H1 (cell line): Measurements from ENCODE around the gene SLC7A7.

ENCODE experiments used
- ASH2L ChIP-seq: fragments of 200-600, 300-600 bp; sonication (generic); IDR thresholded peaks from one replicate; pipeline ENCODE4 v1.7.1; 2017; ENCODE audit warnings: low read length
- ATF3 ChIP-seq: IDR thresholded peaks from 2 replicates; pipeline ENCODE4 v1.6.1; 2011; ENCODE audit warnings: low read depth, mild to moderate bottlenecking, low read length; ENCODE audit not compliant: insufficient read depth
- CEBPB ChIP-seq: IDR thresholded peaks from 2 replicates; pipeline ENCODE4 v1.6.1; 2012; ENCODE audit warnings: low read depth, low read length
- CHD1 ChIP-seq: IDR thresholded peaks from 2 replicates; pipeline ENCODE4 v1.6.1; 2012; ENCODE audit warnings: low read depth, low read length, improper control_type of control experiment
- CREB1 ChIP-seq: IDR thresholded peaks from 2 replicates; pipeline ENCODE4 v1.6.1; 2012; ENCODE audit warnings: inconsistent platforms
- CTCF ChIP-seq, 3 experiments: IDR thresholded peaks; 1 replicate in 2 of 3; 2 replicates in 1 of 3; pipeline versions ENCODE4 v1.5.1 to v1.6.1; 2011; ENCODE audit warnings: low read length in 3 of 3, mild to moderate bottlenecking in 3 of 3, inconsistent platforms in 2 of 3, low read depth in 1 of 3, moderate library complexity in 1 of 3; ENCODE audit not compliant: insufficient read depth in 1 of 3; ENCODE audit errors: control extremely low read depth in 1 of 3
- EGR1 ChIP-seq: IDR thresholded peaks from 2 replicates; pipeline ENCODE4 v1.6.1; 2011; ENCODE audit warnings: low read depth, low read length, borderline replicate concordance
- EZH2 ChIP-seq: fragments of 200-600 bp; sonication (generic); IDR thresholded peaks from 2 replicates; pipeline ENCODE4 v1.7.1; 2012; ENCODE audit warnings: low read depth, mild to moderate bottlenecking, moderate library complexity, low read length, inconsistent platforms; ENCODE audit not compliant: severe bottlenecking
- GABPA ChIP-seq: IDR thresholded peaks from 2 replicates; pipeline ENCODE4 v1.6.1; 2011; ENCODE audit warnings: mild to moderate bottlenecking, low read length, moderate library complexity, borderline replicate concordance; ENCODE audit not compliant: insufficient read depth
- JUND ChIP-seq: IDR thresholded peaks from 2 replicates; pipeline ENCODE4 v1.6.1; 2011; ENCODE audit warnings: mild to moderate bottlenecking, improper control_type of control experiment, low read length
- RNF2 ChIP-seq: fragments of 200-900, 300-1000 bp; sonication (generic); IDR thresholded peaks from 2 replicates; pipeline ENCODE4 v1.7.1; 2016; ENCODE audit warnings: borderline replicate concordance, low read depth, mild to moderate bottlenecking, antibody characterized with exemption, low read length; ENCODE audit not compliant: poor library complexity, severe bottlenecking; ENCODE audit errors: missing control alignments
- SUZ12 ChIP-seq: fragments of 200-600 bp; sonication (generic); IDR thresholded peaks from 2 replicates; pipeline ENCODE4 v1.6.1; 2012; ENCODE audit warnings: mild to moderate bottlenecking, inconsistent platforms, low read length, moderate library complexity, mixed read lengths
- TAF1 ChIP-seq: IDR thresholded peaks from 2 replicates; pipeline ENCODE4 v1.6.1; 2011; ENCODE audit warnings: mild to moderate bottlenecking, low read depth, low read length
- USF2 ChIP-seq: IDR thresholded peaks from 2 replicates; pipeline ENCODE4 v1.6.1; 2011; ENCODE audit warnings: low read length, improper control_type of control experiment

GRCh38 chr14:22830443-22831010 is 15.3 kb upstream of the SLC7A7 start:
- TF ChIP-seq TAF1 (no peak), CTCF (IDR thresholded peaks at IDR 0.05; ENCODE audit: control extremely low read depth in 1 of 3, insufficient read depth in 1 of 3, low read depth in 1 of 3, low read length in 3 of 3) (no peak), CREB1 (no peak), EZH2 (no peak), SUZ12 (no peak), ATF3 (no peak), JUND (no peak), RNF2 (no peak), USF2 (no peak), EGR1 (no peak), GABPA (no peak), CEBPB (no peak), ASH2L (no peak), CHD1 (no peak)
